Stomach (tissue), 9 donors: ENCODE data around the gene SYNPO2. TPM values are rescaled to one million over a fixed set of nuclear protein-coding genes. Genes with fewer than 3 reads are reported as not detected.

ENCODE experiments used
- DNase-seq, 2 donors: peaks; one replicate each; pipeline versions ENCODE4 v3.0.0 to v3.0.0-alpha.2; 2013 to 2019
- H3K27ac ChIP-seq, 5 donors: fragments of 200-600 bp in 4 of 5; sonication (generic) in 4 of 5; one replicate each; pipeline ENCODE4 v1.5.1; 2013 to 2019; ENCODE audit warnings: mild to moderate bottlenecking in 1 of 5, moderate library complexity in 1 of 5
- H3K27me3 ChIP-seq, 3 donors: fragments of 200-600 bp; sonication (generic); one replicate each; pipeline ENCODE4 v1.5.1; 2017 to 2019; ENCODE audit warnings: mixed run types in 1 of 3
- H3K36me3 ChIP-seq, 4 donors: fragments of 200-600 bp; sonication (generic); 1 replicate in 3 of 4; 2 replicates in 1 of 4; pipeline ENCODE4 v1.5.1; 2016 to 2019
- H3K4me1 ChIP-seq, 4 donors: fragments of 200-600 bp; sonication (generic); one replicate each; pipeline ENCODE4 v1.5.1; 2016 to 2019
- H3K4me3 ChIP-seq, 4 donors: fragments of 200-600 bp; sonication (generic) in 3 of 4; one replicate each; pipeline ENCODE4 v1.5.1; 2016 to 2019; ENCODE audit warnings: mild to moderate bottlenecking in 1 of 4
- H3K9me3 ChIP-seq, 4 donors: fragments of 200-600 bp; sonication (generic); one replicate each; pipeline ENCODE4 v1.5.1; 2016 to 2019
- EP300 ChIP-seq: sonication (generic); formaldehyde crosslinking; IDR thresholded peaks from one replicate; pipeline ENCODE4 v1.6.1; 2017; ENCODE audit warnings: antibody characterized with exemption
- POLR2A ChIP-seq, 4 donors: fragments of 450-650 bp; IDR thresholded peaks; one replicate each; pipeline ENCODE4 v1.6.1; 2016; ENCODE audit warnings: antibody characterized with exemption in 4 of 4, control low read depth in 2 of 4, mild to moderate bottlenecking in 1 of 4, moderate library complexity in 1 of 4
- POLR2AphosphoS5 ChIP-seq, 3 donors: sonication (generic); formaldehyde crosslinking; IDR thresholded peaks; one replicate each; pipeline ENCODE4 v1.6.1; 2016; ENCODE audit warnings: antibody characterized with exemption in 3 of 3
- WGBS, 5 donors: extraction: QIAGEN DNeasy Blood & Tissue Kit in 3 of 5; methylation state at CpG; one replicate each; pipeline versions ENCODE4 v1.1.5 to v1.1.7; 2013 to 2018; 5-methylcytosine and 5-hydroxymethylcytosine counted together
- intact Hi-C: fragments of 100-400 bp; cut with DNase I; formaldehyde crosslinking; loops from one replicate; pipeline ENCODE4 v1.15.1; 2023; ENCODE audit warnings: low total_unique reads
- polyA plus RNA-seq, 3 donors: library from polyadenylated mRNA; stranded (reverse); fragments of 200-250 nt; gene quantifications; one replicate each; pipeline ENCODE4 v1.2.3, GENCODE V29; 2013
- total RNA-seq, 5 donors: library from RNA; depleted of rRNA; stranded (reverse); fragments of >200 nt; gene quantifications; one replicate each; pipeline versions ENCODE4 v1.1.0 to v1.2.3, GENCODE V29; 2014 to 2016
- TF ChIP-seq, protein P1 (sequence below), 7 experiments: fragments of 450-650 bp in 4 of 7; fragments of 200-600 bp in 3 of 7; sonication (generic) in 3 of 7; IDR thresholded peaks; one replicate each; pipeline ENCODE4 v1.5.1; 2016 to 2019; ENCODE audit warnings: antibody characterized with exemption in 7 of 7, control low read depth in 2 of 7, mild to moderate bottlenecking in 1 of 7
- donor health status: healthy with polysubstance abuse.
- donor health status: Bipolar disorder and iron deficiency.
- donor health status: healthy.

The SYNPO2 gene
- total and polyA plus RNA-seq, 8 donors: 24.8 to 644 (median 150) TPM

DNA sequence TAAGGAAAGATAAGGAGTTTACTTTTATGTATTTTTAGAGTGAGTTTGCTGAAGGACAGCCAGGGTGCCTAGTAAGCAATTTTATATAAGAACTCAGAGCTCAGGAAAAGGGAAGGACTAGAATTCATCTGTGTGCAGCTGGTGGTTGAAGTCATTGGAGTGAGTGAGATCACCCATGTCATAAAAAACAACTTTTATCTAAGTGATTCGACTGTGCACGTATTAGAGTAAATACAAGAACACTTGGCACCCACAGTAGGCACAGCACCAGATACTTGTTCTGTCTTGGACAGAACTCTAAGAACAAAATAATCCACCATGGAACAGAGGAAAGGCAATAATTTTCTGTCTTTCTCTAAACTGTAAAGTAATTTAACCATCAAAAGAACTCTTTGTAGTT is 31.6 kb downstream of the SYNPO2 start:
- peak in 1 of 2 donors; percentile 49 for DNase-seq
- peak in 1 of 3 donors; percentile 63 for TF ChIP-seq POLR2AphosphoS5 (IDR thresholded peaks at IDR 0.05)
- TF ChIP-seq POLR2A (IDR thresholded peaks at IDR 0.05): no peak
- WGBS, 5 donors: 14 to 34% (median 21%) methylated on average over 2 of the region's 2 CpGs
- Histone ChIP-seq H3K4me1 (peaks cover 0 to 47% (median 11%) of the 10 kb centered on the region in 4 donors), H3K27me3 (no peaks in the 10 kb centered on the region), H3K9me3 (no peaks in the 10 kb centered on the region), H3K36me3 (no peaks in the 10 kb centered on the region), H3K4me3 (no peak overlapping the region), H3K27ac (peak overlapping the region in 4 of 5 donors; percentile 54 to 80 (median 58))
- intact Hi-C loops: no loop called here

DNA sequence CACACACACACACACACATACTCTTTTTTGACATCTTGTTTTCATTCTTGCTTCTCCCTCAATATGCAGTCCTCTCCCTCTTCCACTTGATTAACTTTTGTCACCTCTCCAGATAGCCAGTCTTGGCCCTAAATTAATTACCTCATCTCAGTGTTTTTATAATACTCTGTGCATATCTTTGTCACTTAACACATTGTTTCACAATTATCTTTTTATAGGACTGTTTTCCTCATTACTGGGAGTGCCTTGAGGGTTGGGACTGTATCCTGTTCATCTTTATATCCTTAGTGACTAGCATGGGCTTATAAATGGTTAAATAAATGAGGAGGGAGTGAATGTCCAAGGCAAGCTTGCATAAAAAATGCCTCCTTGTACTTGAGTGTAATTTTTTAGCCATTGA is 33.1 kb downstream of the SYNPO2 start:
- Histone ChIP-seq H3K27ac (peak overlapping the region in 2 of 5 donors; percentile 61 to 80), H3K4me3 (no peak overlapping the region), H3K9me3 (no peaks in the 10 kb centered on the region), H3K36me3 (no peaks in the 10 kb centered on the region), H3K4me1 (peaks cover 0 to 60% (median 11%) of the 10 kb centered on the region in 4 donors), H3K27me3 (no peaks in the 10 kb centered on the region)
- intact Hi-C loops: no loop called here
- DNase-seq: no peak
- TF ChIP-seq EP300 (no peak), POLR2AphosphoS5 (IDR thresholded peaks at IDR 0.05) (no peak), POLR2A (IDR thresholded peaks at IDR 0.05) (no peak)
- TF ChIP-seq, protein P1, sequence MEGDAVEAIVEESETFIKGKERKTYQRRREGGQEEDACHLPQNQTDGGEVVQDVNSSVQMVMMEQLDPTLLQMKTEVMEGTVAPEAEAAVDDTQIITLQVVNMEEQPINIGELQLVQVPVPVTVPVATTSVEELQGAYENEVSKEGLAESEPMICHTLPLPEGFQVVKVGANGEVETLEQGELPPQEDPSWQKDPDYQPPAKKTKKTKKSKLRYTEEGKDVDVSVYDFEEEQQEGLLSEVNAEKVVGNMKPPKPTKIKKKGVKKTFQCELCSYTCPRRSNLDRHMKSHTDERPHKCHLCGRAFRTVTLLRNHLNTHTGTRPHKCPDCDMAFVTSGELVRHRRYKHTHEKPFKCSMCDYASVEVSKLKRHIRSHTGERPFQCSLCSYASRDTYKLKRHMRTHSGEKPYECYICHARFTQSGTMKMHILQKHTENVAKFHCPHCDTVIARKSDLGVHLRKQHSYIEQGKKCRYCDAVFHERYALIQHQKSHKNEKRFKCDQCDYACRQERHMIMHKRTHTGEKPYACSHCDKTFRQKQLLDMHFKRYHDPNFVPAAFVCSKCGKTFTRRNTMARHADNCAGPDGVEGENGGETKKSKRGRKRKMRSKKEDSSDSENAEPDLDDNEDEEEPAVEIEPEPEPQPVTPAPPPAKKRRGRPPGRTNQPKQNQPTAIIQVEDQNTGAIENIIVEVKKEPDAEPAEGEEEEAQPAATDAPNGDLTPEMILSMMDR (IDR thresholded peaks at IDR 0.05): no peak

DNA sequence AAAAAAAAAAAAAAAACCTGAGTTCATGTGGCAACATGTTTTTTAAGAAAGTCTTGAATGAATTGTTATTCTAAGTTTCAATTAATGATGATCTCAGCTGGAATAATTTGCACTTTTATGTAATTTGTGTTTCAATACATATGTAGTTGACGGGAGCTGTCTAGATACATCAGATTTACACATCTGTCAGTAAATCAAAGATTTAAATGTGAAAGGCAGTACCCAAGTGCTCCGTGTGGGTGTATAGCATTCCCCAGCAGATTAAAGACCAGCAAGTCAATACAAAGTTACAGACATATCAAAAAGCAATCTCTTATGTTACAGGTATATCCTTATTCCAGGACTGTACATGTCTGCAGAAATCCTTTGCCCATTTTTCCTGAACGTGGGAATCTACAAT is 35.2 kb downstream of the SYNPO2 start:
- TF ChIP-seq, protein P1 (IDR thresholded peaks at IDR 0.05): no peak
- no peak for TF ChIP-seq POLR2A (IDR thresholded peaks at IDR 0.05)
- no peak for TF ChIP-seq EP300
- no peak for TF ChIP-seq POLR2AphosphoS5 (IDR thresholded peaks at IDR 0.05)
- H3K4me1 ChIP-seq: peaks cover 0 to 63% (median 8%) of the 10 kb centered on the region in 4 donors
- H3K9me3 ChIP-seq: no peaks in the 10 kb centered on the region
- no peak for DNase-seq
- peak overlapping the region in 1 of 5 donors; percentile 41 for H3K27ac ChIP-seq
- no peaks in the 10 kb centered on the region for H3K36me3 ChIP-seq
- H3K27me3 ChIP-seq: no peaks in the 10 kb centered on the region
- intact Hi-C loops: no loop called here
- 41 to 63% (median 48%) methylated on average over 3 of the region's 3 CpGs for whole genome bisulfite sequencing, 5 donors
- H3K4me3 ChIP-seq: no peak overlapping the region

DNA sequence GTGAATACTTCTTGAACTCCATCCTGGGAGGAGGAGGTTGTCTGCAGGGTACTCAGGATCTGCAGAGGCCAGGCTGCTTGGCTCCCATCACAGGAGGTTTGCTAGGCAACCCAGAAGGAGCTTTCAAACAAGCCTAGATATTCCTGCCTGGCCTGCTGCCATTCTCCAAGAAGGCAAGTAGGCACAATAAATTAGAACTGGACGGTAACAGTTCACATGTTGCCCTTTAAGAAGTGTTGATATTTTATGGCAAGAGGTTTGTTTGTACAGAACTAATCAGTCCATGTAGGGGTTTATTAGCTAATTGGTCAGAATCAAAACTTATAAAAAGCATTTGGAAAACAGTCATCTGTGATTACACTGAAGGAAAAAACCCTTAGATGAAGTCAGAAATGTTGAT is 39.3 kb downstream of the SYNPO2 start:
- peak; percentile 28 to 85 for DNase-seq
- TF ChIP-seq EP300 (no peak), POLR2A (IDR thresholded peaks at IDR 0.05) (no peak), POLR2AphosphoS5 (IDR thresholded peaks at IDR 0.05) (peak in 2 of 3 donors; percentile 20 to 49)
- TF ChIP-seq, protein P1 (IDR thresholded peaks at IDR 0.05): no peak
- no peaks in the 10 kb centered on the region for H3K36me3 ChIP-seq
- intact Hi-C loops: no loop called here
- H3K27ac ChIP-seq: peak overlapping the region in 3 of 5 donors; percentile 8 to 60 (median 14)
- no peaks in the 10 kb centered on the region for H3K9me3 ChIP-seq
- H3K4me3 ChIP-seq: no peak overlapping the region
- 13 to 35% (median 17%) methylated on average over 1 of the region's 1 CpG for WGBS, 5 donors
- peaks cover 0 to 46% (median 6%) of the 10 kb centered on the region in 4 donors for H3K4me1 ChIP-seq
- no peaks in the 10 kb centered on the region for H3K27me3 ChIP-seq

DNA sequence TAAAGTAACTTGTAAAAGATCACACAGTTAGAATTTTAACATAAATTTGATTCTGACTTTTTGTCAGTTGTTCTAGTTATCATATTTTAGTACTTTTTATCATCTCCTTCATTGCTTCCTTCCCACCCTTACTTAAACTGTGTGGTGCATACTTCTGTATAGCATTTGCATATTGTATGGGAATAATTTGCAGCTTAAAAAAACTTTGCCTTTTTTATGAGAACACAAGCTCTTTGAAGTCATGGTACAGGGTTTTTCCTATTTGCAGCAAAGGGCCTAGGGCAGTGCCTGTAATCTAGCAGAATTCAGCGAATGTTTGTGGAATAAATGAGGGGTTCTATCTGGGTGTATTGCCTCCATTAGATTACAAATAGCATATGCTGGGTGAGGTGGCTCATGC is 41.6 kb downstream of the SYNPO2 start:
- H3K4me3 ChIP-seq: no peak overlapping the region
- peak overlapping the region in 1 of 5 donors; percentile 65 for H3K27ac ChIP-seq
- no peak for DNase-seq
- H3K36me3 ChIP-seq: no peaks in the 10 kb centered on the region
- 0 to 40% (median 0%) methylated on average over 1 of the region's 1 CpG for WGBS, 5 donors
- H3K9me3 ChIP-seq: no peaks in the 10 kb centered on the region
- no peaks in the 10 kb centered on the region for H3K27me3 ChIP-seq
- intact Hi-C loops: no loop called here
- TF ChIP-seq, protein P1 (IDR thresholded peaks at IDR 0.05): no peak
- H3K4me1 ChIP-seq: peaks cover 0 to 32% (median 4%) of the 10 kb centered on the region in 4 donors
